HuH-7 (cell line): ENCODE measurements around the gene CD300LG.
"Not testable (repeated sequence)": the region's sequence is repeated elsewhere in the genome, so short reads cannot be mapped to it uniquely, and the experiment has no call there.

Experiments used
- DNase-seq: peaks from one replicate; pipeline ENCODE4 v3.0.0; 2011; ENCODE audit warnings: low spot score

CD300LG gene

DNA sequence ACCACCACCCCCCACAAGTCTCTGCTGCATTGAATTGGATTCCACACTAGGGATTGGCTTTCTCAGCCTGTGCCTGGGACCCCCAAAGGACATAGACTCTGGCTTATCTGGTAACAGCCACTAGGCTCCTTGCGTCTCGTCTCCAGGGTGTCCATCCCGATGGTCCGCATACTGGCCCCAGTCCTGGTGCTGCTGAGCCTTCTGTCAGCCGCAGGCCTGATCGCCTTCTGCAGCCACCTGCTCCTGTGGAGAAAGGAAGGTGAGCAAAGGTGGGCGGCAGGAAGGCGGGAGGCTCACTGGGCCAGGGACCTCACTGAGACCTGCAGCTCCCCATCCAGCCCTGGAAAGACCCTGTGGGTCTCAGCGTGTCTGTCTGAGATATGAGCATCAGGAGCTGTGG lies 8.1 kb downstream of the CD300LG start:
- no peak for DNase-seq

DNA sequence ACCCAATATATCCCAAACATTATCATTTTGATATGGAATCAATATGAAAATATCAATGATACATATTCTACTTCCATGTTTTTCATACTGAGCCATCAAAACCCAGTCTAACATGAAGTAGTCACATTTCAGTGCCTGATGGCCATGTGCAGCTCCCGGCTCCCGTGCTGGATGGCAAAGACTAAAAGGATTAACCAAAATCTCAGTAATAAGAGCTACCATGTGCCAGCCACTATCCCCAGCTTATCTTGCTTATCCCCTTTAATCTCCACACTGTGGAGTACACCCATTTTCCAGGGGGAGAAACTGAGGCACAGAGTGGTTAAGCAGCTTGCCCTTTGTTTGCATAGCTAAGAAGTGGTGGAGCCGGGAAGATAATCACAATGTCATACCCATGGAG lies 9.2 kb downstream of the CD300LG start:
- DNase-seq = no peak

GRCh38 chr17:43857141-43857540 lies 10.2 kb downstream of the CD300LG start:
- no peak for DNase-seq

GRCh38 chr17:43857957-43858600 lies 11.1 kb downstream of the CD300LG start:
- no peak for DNase-seq

DNA sequence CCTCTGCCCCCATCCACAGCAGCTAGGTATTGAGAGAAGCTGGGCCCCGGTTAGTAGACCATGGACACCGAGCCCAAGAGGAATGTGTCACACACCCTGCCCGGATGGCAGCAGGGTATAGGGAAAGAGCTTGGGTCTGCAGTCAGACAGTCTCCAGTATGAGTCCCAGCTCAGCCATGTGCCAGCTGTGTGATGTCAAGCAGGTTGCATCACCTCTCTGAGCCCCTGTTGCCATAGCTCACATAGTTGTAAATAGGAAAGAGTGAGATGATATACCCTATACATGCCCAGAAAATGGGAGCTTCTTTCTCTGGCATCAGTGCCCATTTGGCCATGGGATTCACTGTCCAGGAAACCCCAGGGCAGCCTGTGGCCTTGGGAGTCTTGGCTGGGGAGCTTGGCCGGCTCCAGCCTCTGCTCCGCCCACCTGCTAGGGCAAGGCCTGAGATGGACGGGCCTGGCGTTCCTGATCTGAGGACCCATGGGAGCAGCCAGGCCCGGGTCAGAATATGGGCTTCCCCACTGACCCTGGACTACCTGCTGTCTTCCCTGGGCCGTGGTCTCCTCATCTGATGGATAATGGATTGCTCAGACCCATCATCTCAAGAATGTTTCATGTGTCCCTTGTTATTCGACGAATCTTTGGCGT lies 13.2 kb downstream of the CD300LG start:
- DNase-seq = no peak

GRCh38 chr17:43860927-43861622 lies 14.1 kb downstream of the CD300LG start:
- no peak for DNase-seq

GRCh38 chr17:43861960-43862359 lies 15.0 kb downstream of the CD300LG start:
- DNase-seq = no peak

GRCh38 chr17:43864161-43864984 lies 17.4 kb downstream of the CD300LG start:
- DNase-seq = no peak

DNA sequence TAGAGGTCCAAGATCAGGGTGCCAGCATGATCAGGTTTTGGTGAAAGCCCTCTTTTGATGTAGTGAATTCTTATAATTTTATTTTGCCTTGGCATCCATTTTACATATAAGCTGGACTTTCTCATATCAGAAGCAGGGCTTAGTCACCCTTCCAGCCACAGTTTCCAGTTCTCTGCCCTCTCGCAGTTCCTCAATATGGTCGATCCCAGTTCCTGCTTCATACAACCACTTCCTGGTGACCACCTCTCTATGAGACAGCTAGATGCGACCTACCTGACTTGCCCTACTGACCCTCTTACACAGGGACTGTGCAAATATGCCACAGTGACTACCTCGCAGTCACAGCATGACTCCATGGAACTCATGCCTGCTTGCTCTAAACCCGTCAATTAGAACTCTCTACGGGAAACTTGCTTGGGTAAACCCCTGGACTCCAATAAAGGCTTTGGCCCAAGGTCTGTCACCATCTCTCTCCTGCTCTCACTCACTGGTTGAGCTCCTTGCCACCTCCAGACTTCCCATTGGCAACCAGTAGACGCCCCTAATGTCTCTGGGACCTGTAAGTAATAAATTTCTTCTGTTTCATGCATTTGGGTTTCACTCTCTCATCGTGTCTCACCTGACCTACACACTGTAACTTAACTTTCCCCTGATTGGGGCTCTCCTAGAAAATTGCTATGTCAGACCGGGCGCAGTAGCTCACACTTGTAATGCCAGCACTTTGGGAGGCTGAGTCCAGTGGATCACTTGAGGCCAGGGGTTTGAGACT lies 21.4 kb downstream of the CD300LG start:
- no peak for DNase-seq

DNA sequence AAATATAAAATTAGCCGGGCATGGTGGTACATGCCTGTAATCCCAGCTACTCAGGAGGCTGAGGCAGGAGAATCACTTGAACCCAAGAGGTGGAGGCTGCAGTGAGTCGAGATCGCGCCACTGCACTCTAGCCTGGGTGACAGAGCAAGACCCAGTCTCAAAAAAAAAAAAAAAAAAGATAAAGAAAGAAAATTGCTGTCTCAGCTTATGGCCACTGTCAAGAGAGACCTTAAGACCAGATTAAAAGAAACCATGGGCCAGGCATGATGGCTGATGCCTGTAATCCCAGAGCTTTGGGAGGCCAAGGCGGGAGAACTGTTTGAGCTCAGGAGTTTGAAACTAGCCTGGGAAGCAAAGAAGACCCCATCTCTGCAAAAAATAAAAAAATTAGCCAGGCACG lies 22.1 kb downstream of the CD300LG start:
- not testable (repeated sequence) for DNase-seq

GRCh38 chr17:43871946-43872690 lies 25.1 kb downstream of the CD300LG start:
- DNase-seq = no peak

- no peak for DNase-seq
Observed at GRCh38 chr17:43873091-43873490, 26.1 kb downstream of the CD300LG start.

DNA sequence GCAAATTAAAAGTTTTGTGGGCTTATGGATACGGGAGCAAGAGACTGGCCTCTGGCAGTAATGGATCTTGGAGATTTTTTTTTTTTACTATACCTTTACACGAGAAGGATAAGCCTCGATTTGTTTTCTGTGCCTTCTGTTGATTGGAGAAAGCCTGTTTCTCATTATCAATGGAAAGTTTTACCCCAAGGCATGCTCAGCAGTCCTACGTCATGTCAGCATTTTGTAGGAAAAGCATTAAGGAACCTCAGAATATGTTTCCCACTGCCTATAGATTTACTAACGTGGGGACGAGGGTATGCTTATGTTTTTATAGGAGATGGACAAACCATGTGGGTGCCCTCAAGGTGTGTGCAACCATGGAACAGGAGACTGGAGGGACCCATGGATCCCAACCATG lies 26.8 kb downstream of the CD300LG start:
- DNase-seq = no peak

DNA sequence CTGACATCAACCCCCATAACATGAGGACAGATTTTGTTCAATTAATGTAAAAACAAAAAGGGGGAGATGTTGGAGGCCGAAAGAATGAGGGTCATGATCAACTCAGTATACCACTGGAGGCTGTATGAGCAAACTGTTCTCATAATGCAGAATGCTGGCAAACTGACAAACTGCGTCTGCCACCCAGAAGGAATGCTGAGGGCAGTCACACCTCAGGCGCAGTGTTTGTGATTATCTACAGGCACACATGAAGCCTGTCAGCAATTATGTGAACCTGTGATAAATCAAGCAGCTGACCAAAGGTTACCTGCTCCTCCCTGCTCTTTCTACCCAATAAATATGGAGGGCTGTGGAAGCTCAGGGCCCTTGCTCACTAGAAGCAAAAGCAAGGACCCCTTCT lies 27.3 kb downstream of the CD300LG start:
- DNase-seq = no peak

- no peak for DNase-seq
Observed at GRCh38 chr17:43875476-43876147, 28.6 kb downstream of the CD300LG start.

- no peak for DNase-seq
Observed at GRCh38 chr17:43877031-43877430, 30.1 kb downstream of the CD300LG start.

DNA sequence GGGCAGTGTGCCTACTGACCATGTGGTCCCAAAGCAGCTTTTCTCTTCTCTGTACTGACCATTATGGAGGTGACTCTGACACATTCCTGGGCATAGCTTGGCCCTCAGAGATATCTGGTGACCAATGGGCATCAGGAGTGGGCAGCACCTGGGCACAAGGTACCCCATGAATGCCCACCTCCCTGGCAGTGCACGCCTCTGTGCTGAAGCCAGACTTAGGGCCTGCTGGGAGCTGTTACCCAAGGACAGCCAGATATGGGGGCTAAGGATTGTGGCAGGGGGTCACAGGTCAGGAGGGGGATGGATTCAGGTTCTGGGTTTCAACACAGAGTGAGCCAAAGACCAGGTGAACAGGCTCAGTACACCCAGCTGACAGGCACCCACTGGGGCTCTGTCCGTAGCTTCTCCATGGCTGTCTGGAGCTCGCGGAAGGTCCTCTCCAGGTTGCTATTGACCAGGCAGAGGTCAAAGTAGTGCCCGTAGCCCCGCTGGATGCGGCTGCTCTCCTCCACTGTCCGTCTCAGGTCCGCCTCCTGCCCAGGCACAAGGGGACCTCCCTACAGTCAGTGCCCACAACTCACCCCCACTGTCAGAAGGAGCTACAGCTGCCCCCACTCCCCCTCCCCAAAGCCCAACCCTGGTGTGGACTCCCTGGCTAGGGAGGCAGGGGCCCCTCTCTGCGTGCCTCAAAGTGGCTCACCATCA lies 30.6 kb downstream of the CD300LG start:
- DNase-seq = no peak

DNA sequence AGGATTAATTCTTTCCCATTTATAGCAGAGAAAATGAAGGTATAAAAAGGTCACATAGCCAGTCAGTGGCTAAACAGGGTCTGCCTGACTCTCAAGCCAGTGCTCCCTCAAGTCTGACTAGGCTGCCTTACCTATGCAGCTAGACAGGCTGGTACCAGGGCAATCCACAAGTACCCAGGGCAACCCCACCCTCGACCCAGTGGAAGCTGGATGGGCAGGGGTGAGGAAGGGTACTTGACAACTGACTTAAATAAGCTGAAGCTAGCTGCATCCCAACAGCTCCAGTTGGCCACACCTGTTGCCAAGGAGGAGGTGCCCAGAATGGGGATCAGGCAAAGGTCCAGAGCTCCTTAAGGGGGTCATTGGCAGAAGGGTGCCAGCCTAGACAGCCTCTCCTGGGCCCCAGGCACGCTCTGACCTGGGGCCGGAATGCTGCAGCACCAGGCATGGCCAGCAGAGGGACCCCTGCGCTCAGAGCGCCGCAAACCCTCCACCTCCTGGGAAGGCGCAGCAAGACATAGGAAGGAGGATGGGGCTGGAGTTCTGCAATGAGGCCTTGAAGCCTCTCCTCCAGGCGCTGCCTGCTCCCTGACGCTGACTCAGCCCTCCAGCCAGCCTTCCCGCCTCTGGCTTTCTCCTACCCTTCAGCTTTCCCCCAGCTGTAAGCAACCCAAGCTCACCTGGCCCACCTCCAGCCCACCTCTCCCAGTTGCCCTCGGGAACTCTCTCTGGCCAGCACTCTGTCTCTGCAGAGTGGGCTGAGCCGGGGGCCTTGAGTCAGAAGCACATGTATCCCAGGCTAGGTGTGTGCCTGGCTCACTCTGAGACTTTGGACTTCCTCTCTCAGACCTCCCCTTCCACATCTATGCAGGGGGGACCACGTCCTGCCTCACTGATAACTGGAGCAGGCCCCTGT lies 31.5 kb downstream of the CD300LG start:
- peak; percentile 93 for DNase-seq
